ENCODE results near the gene SOBP.

SOBP gene

GRCh38 chr6:107653183-107653580 lies 163.3 kb downstream of the SOBP start:
- no peak overlapping the region for H3K4me3 ChIP-seq (ENCODE audit: low read depth in 1 of 2, low read length in 2 of 2)
- peaks cover 13% of the 10 kb centered on the region in 2 donors for H3K4me1 ChIP-seq (ENCODE audit: control insufficient read depth in 1 of 2, insufficient read depth in 2 of 2, low read length in 2 of 2)
- H3K9ac ChIP-seq (ENCODE audit: low read depth in 1 of 2, low read length in 2 of 2) = no peak overlapping the region
- H3K9me3 ChIP-seq (ENCODE audit: control insufficient read depth in 1 of 2, low read length in 2 of 2) = no peaks in the 10 kb centered on the region
- H3K27me3 ChIP-seq (ENCODE audit: control insufficient read depth in 1 of 2, insufficient read depth in 2 of 2, low read length in 2 of 2) = no peaks in the 10 kb centered on the region
- no peaks in the 10 kb centered on the region for H3K36me3 ChIP-seq (ENCODE audit: control insufficient read depth in 1 of 2, insufficient read depth in 2 of 2, low read length in 2 of 2)
- no peak overlapping the region for H3K27ac ChIP-seq (ENCODE audit: low read depth, low read length)

GRCh38 chr6:107653861-107654394 lies 164.0 kb downstream of the SOBP start:
- no peak overlapping the region for H3K9ac ChIP-seq (ENCODE audit: low read depth in 1 of 2, low read length in 2 of 2)
- H3K9me3 ChIP-seq (ENCODE audit: control insufficient read depth in 1 of 2, low read length in 2 of 2) = no peaks in the 10 kb centered on the region
- no peak overlapping the region for H3K4me3 ChIP-seq (ENCODE audit: low read depth in 1 of 2, low read length in 2 of 2)
- H3K4me1 ChIP-seq (ENCODE audit: control insufficient read depth in 1 of 2, insufficient read depth in 2 of 2, low read length in 2 of 2) = peaks cover 13 to 16% of the 10 kb centered on the region in 2 donors
- H3K27me3 ChIP-seq (ENCODE audit: control insufficient read depth in 1 of 2, insufficient read depth in 2 of 2, low read length in 2 of 2) = no peaks in the 10 kb centered on the region
- H3K36me3 ChIP-seq (ENCODE audit: control insufficient read depth in 1 of 2, insufficient read depth in 2 of 2, low read length in 2 of 2) = no peaks in the 10 kb centered on the region
- H3K27ac ChIP-seq (ENCODE audit: low read depth, low read length) = no peak overlapping the region

- H3K9me3 ChIP-seq (ENCODE audit: control insufficient read depth in 1 of 2, low read length in 2 of 2) = no peaks in the 10 kb centered on the region
- no peak overlapping the region for H3K27ac ChIP-seq (ENCODE audit: low read depth, low read length)
- no peaks in the 10 kb centered on the region for H3K36me3 ChIP-seq (ENCODE audit: control insufficient read depth in 1 of 2, insufficient read depth in 2 of 2, low read length in 2 of 2)
- no peak overlapping the region for H3K9ac ChIP-seq (ENCODE audit: low read depth in 1 of 2, low read length in 2 of 2)
- peaks cover 13 to 16% of the 10 kb centered on the region in 2 donors for H3K4me1 ChIP-seq (ENCODE audit: control insufficient read depth in 1 of 2, insufficient read depth in 2 of 2, low read length in 2 of 2)
- H3K27me3 ChIP-seq (ENCODE audit: control insufficient read depth in 1 of 2, insufficient read depth in 2 of 2, low read length in 2 of 2) = no peaks in the 10 kb centered on the region
- H3K4me3 ChIP-seq (ENCODE audit: low read depth in 1 of 2, low read length in 2 of 2) = no peak overlapping the region
Observed at GRCh38 chr6:107654764-107655163, 164.8 kb downstream of the SOBP start.

- H3K9ac ChIP-seq (ENCODE audit: low read depth in 1 of 2, low read length in 2 of 2) = no peak overlapping the region
- no peaks in the 10 kb centered on the region for H3K9me3 ChIP-seq (ENCODE audit: control insufficient read depth in 1 of 2, low read length in 2 of 2)
- no peak overlapping the region for H3K27ac ChIP-seq (ENCODE audit: low read depth, low read length)
- no peaks in the 10 kb centered on the region for H3K27me3 ChIP-seq (ENCODE audit: control insufficient read depth in 1 of 2, insufficient read depth in 2 of 2, low read length in 2 of 2)
- no peak overlapping the region for H3K4me3 ChIP-seq (ENCODE audit: low read depth in 1 of 2, low read length in 2 of 2)
- H3K36me3 ChIP-seq (ENCODE audit: control insufficient read depth in 1 of 2, insufficient read depth in 2 of 2, low read length in 2 of 2) = no peaks in the 10 kb centered on the region
- H3K4me1 ChIP-seq (ENCODE audit: control insufficient read depth in 1 of 2, insufficient read depth in 2 of 2, low read length in 2 of 2) = peaks cover 13 to 16% of the 10 kb centered on the region in 2 donors
Observed at GRCh38 chr6:107655245-107655644, 165.3 kb downstream of the SOBP start.

- Histone ChIP-seq H3K4me3 (ENCODE audit: low read depth in 1 of 2, low read length in 2 of 2) (no peak overlapping the region), H3K27me3 (ENCODE audit: control insufficient read depth in 1 of 2, insufficient read depth in 2 of 2, low read length in 2 of 2) (no peaks in the 10 kb centered on the region), H3K4me1 (ENCODE audit: control insufficient read depth in 1 of 2, insufficient read depth in 2 of 2, low read length in 2 of 2) (peaks cover 13 to 16% of the 10 kb centered on the region in 2 donors), H3K36me3 (ENCODE audit: control insufficient read depth in 1 of 2, insufficient read depth in 2 of 2, low read length in 2 of 2) (no peaks in the 10 kb centered on the region), H3K27ac (ENCODE audit: low read depth, low read length) (no peak overlapping the region), H3K9ac (ENCODE audit: low read depth in 1 of 2, low read length in 2 of 2) (no peak overlapping the region), H3K9me3 (ENCODE audit: control insufficient read depth in 1 of 2, low read length in 2 of 2) (no peaks in the 10 kb centered on the region)
Observed at GRCh38 chr6:107655864-107656263, 165.9 kb downstream of the SOBP start.

- Histone ChIP-seq H3K4me3 (ENCODE audit: low read depth in 1 of 2, low read length in 2 of 2) (no peak overlapping the region), H3K9me3 (ENCODE audit: control insufficient read depth in 1 of 2, low read length in 2 of 2) (no peaks in the 10 kb centered on the region), H3K27ac (ENCODE audit: low read depth, low read length) (no peak overlapping the region), H3K27me3 (ENCODE audit: control insufficient read depth in 1 of 2, insufficient read depth in 2 of 2, low read length in 2 of 2) (no peaks in the 10 kb centered on the region), H3K9ac (ENCODE audit: low read depth in 1 of 2, low read length in 2 of 2) (no peak overlapping the region), H3K36me3 (ENCODE audit: control insufficient read depth in 1 of 2, insufficient read depth in 2 of 2, low read length in 2 of 2) (no peaks in the 10 kb centered on the region), H3K4me1 (ENCODE audit: control insufficient read depth in 1 of 2, insufficient read depth in 2 of 2, low read length in 2 of 2) (peaks cover 13 to 16% of the 10 kb centered on the region in 2 donors)
Observed at GRCh38 chr6:107656401-107656800, 166.5 kb downstream of the SOBP start.

- Histone ChIP-seq H3K4me1 (ENCODE audit: control insufficient read depth in 1 of 2, insufficient read depth in 2 of 2, low read length in 2 of 2) (peaks cover 13 to 16% of the 10 kb centered on the region in 2 donors), H3K27ac (ENCODE audit: low read depth, low read length) (no peak overlapping the region), H3K36me3 (ENCODE audit: control insufficient read depth in 1 of 2, insufficient read depth in 2 of 2, low read length in 2 of 2) (no peaks in the 10 kb centered on the region), H3K9ac (ENCODE audit: low read depth in 1 of 2, low read length in 2 of 2) (no peak overlapping the region), H3K9me3 (ENCODE audit: control insufficient read depth in 1 of 2, low read length in 2 of 2) (no peaks in the 10 kb centered on the region), H3K4me3 (ENCODE audit: low read depth in 1 of 2, low read length in 2 of 2) (no peak overlapping the region), H3K27me3 (ENCODE audit: control insufficient read depth in 1 of 2, insufficient read depth in 2 of 2, low read length in 2 of 2) (no peaks in the 10 kb centered on the region)
Observed at GRCh38 chr6:107656883-107657282, 167.0 kb downstream of the SOBP start.

GRCh38 chr6:107657373-107657754 lies 167.4 kb downstream of the SOBP start:
- no peaks in the 10 kb centered on the region for H3K27me3 ChIP-seq (ENCODE audit: control insufficient read depth in 1 of 2, insufficient read depth in 2 of 2, low read length in 2 of 2)
- H3K9me3 ChIP-seq (ENCODE audit: control insufficient read depth in 1 of 2, low read length in 2 of 2) = no peaks in the 10 kb centered on the region
- peaks cover 13 to 16% of the 10 kb centered on the region in 2 donors for H3K4me1 ChIP-seq (ENCODE audit: control insufficient read depth in 1 of 2, insufficient read depth in 2 of 2, low read length in 2 of 2)
- H3K4me3 ChIP-seq (ENCODE audit: low read depth in 1 of 2, low read length in 2 of 2) = peak overlapping the region in 1 of 2 donors; percentile 3
- H3K9ac ChIP-seq (ENCODE audit: low read depth in 1 of 2, low read length in 2 of 2) = no peak overlapping the region
- no peaks in the 10 kb centered on the region for H3K36me3 ChIP-seq (ENCODE audit: control insufficient read depth in 1 of 2, insufficient read depth in 2 of 2, low read length in 2 of 2)
- no peak overlapping the region for H3K27ac ChIP-seq (ENCODE audit: low read depth, low read length)

GRCh38 chr6:107657755-107658461 lies 168.0 kb downstream of the SOBP start:
- Histone ChIP-seq H3K9ac (ENCODE audit: low read depth in 1 of 2, low read length in 2 of 2) (no peak overlapping the region), H3K27ac (ENCODE audit: low read depth, low read length) (no peak overlapping the region), H3K4me3 (ENCODE audit: low read depth in 1 of 2, low read length in 2 of 2) (peak overlapping the region; percentile 3 to 41)

GRCh38 chr6:107658920-107659865 lies 169.3 kb downstream of the SOBP start:
- no peaks in the 10 kb centered on the region for H3K36me3 ChIP-seq (ENCODE audit: control insufficient read depth in 1 of 2, insufficient read depth in 2 of 2, low read length in 2 of 2)
- H3K4me3 ChIP-seq (ENCODE audit: low read depth in 1 of 2, low read length in 2 of 2) = no peak overlapping the region
- no peak overlapping the region for H3K27ac ChIP-seq (ENCODE audit: low read depth, low read length)
- H3K27me3 ChIP-seq (ENCODE audit: control insufficient read depth in 1 of 2, insufficient read depth in 2 of 2, low read length in 2 of 2) = no peaks in the 10 kb centered on the region
- H3K4me1 ChIP-seq (ENCODE audit: control insufficient read depth in 1 of 2, insufficient read depth in 2 of 2, low read length in 2 of 2) = peaks cover 13 to 16% of the 10 kb centered on the region in 2 donors
- H3K9ac ChIP-seq (ENCODE audit: low read depth in 1 of 2, low read length in 2 of 2) = no peak overlapping the region
- H3K9me3 ChIP-seq (ENCODE audit: control insufficient read depth in 1 of 2, low read length in 2 of 2) = no peaks in the 10 kb centered on the region

More at GRCh38 chr6:107657755-107658461, 168.0 kb downstream of the SOBP start:
- Histone ChIP-seq H3K9me3 (ENCODE audit: control insufficient read depth in 1 of 2, low read length in 2 of 2) (no peaks in the 10 kb centered on the region), H3K36me3 (ENCODE audit: control insufficient read depth in 1 of 2, insufficient read depth in 2 of 2, low read length in 2 of 2) (no peaks in the 10 kb centered on the region), H3K4me1 (ENCODE audit: control insufficient read depth in 1 of 2, insufficient read depth in 2 of 2, low read length in 2 of 2) (peaks cover 13 to 16% of the 10 kb centered on the region in 2 donors), H3K27me3 (ENCODE audit: control insufficient read depth in 1 of 2, insufficient read depth in 2 of 2, low read length in 2 of 2) (no peaks in the 10 kb centered on the region)

Data from duodenal mucosa (tissue), 2 donors.